PFSK-1 (cell line): ENCODE data around the gene PTGER4.

ENCODE experiments used
- FOXP2 ChIP-seq: optimal IDR thresholded peaks from 2 replicates; pipeline ENCODE3; 2011; ENCODE audit warnings: borderline replicate concordance, control low read depth, inconsistent platforms; ENCODE audit not compliant: insufficient read depth; ENCODE audit errors: extremely low read length, extremely low read depth
- POLR2AphosphoS5 ChIP-seq: IDR thresholded peaks from 2 replicates; pipeline ENCODE4 v1.6.1; 2012; ENCODE audit warnings: low read depth, mild to moderate bottlenecking, control low read depth, low read length, moderate library complexity
- SIN3A ChIP-seq: IDR thresholded peaks from 2 replicates; pipeline ENCODE4 v1.6.1; 2012; ENCODE audit warnings: mild to moderate bottlenecking, low read length, moderate library complexity, borderline replicate concordance; ENCODE audit not compliant: insufficient read depth
- TAF1 ChIP-seq: IDR thresholded peaks from 2 replicates; pipeline ENCODE4 v1.6.1; 2012; ENCODE audit warnings: low read length, control low read depth, borderline replicate concordance; ENCODE audit not compliant: insufficient read depth
- TF ChIP-seq, protein P1 (sequence below), 2 experiments: IDR thresholded peaks; 2 replicates each; pipeline versions ENCODE4 v1.6.1 to v1.8.0; 2011 to 2012; ENCODE audit warnings: low read depth in 2 of 2, low read length in 2 of 2, control low read depth in 1 of 2, inconsistent platforms in 1 of 2, mild to moderate bottlenecking in 1 of 2, moderate library complexity in 1 of 2; ENCODE audit not compliant: insufficient read depth in 1 of 2

PTGER4 gene

DNA sequence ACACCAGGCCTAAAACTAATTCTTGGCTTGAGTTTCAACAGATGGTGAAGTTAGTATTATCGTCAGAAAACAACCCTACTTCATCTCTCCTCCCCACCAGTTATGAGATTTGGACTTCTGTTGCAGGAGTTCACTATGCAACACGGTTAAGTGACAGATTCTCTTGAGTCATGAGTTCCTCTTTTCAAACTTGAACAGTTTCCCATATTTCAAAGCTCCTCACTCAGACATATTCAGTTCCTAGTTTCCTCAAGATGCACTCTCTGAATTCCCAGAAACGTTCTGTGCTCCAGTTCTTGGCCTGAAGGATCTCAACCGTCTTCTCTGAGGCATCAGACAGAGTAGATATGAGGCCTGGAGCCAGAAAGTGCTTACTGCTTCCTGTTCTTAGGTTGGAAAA, 7.3 kb upstream of the PTGER4 start:
- TF ChIP-seq POLR2AphosphoS5 = no peak
- no peak for TF ChIP-seq TAF1
- TF ChIP-seq SIN3A = no peak
- no peak for TF ChIP-seq FOXP2
- TF ChIP-seq, protein P1, sequence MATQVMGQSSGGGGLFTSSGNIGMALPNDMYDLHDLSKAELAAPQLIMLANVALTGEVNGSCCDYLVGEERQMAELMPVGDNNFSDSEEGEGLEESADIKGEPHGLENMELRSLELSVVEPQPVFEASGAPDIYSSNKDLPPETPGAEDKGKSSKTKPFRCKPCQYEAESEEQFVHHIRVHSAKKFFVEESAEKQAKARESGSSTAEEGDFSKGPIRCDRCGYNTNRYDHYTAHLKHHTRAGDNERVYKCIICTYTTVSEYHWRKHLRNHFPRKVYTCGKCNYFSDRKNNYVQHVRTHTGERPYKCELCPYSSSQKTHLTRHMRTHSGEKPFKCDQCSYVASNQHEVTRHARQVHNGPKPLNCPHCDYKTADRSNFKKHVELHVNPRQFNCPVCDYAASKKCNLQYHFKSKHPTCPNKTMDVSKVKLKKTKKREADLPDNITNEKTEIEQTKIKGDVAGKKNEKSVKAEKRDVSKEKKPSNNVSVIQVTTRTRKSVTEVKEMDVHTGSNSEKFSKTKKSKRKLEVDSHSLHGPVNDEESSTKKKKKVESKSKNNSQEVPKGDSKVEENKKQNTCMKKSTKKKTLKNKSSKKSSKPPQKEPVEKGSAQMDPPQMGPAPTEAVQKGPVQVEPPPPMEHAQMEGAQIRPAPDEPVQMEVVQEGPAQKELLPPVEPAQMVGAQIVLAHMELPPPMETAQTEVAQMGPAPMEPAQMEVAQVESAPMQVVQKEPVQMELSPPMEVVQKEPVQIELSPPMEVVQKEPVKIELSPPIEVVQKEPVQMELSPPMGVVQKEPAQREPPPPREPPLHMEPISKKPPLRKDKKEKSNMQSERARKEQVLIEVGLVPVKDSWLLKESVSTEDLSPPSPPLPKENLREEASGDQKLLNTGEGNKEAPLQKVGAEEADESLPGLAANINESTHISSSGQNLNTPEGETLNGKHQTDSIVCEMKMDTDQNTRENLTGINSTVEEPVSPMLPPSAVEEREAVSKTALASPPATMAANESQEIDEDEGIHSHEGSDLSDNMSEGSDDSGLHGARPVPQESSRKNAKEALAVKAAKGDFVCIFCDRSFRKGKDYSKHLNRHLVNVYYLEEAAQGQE (IDR thresholded peaks at IDR 0.05; ENCODE audit: insufficient read depth in 1 of 2, low read depth in 2 of 2, low read length in 2 of 2) = no peak

DNA sequence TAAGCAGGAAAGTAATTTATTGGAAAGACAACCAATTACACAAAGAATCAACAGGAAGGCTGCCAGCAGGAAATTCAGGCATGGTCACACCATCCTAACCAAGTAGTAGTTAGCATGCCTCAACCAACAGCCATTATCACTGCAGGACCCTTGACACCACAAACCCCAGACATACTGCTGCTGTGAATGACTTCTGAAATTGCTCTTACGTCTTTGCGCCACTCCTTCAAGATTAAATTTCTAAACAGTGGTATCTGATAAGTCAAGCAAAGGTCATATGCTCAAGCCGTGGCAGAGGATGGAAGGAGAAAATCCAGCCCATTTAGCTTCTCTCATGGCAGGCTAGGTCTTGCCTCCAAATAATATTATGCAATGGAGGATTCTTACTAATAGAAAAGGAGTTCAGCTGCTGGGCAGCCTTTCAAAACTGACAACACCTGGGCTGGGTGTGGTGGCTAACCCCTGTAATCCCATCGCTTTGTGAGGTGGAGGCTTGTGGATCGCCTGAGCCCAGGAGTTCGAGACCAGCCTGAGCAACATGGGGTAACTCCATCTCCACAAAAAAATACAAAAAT, 5.0 kb upstream of the PTGER4 start:
- TF ChIP-seq, protein P1 (IDR thresholded peaks at IDR 0.05; ENCODE audit: insufficient read depth in 1 of 2, low read depth in 2 of 2, low read length in 2 of 2) = no peak
- TF ChIP-seq SIN3A (no peak), TAF1 (no peak), FOXP2 (no peak)

- TF ChIP-seq POLR2AphosphoS5 = no peak
- no peak for TF ChIP-seq FOXP2
- TF ChIP-seq, protein P1 (IDR thresholded peaks at IDR 0.05; ENCODE audit: insufficient read depth in 1 of 2, low read depth in 2 of 2, low read length in 2 of 2) = no peak
- no peak for TF ChIP-seq TAF1
- no peak for TF ChIP-seq SIN3A
Observed at GRCh38 chr5:40675396-40676133, 4.2 kb upstream of the PTGER4 start.

DNA sequence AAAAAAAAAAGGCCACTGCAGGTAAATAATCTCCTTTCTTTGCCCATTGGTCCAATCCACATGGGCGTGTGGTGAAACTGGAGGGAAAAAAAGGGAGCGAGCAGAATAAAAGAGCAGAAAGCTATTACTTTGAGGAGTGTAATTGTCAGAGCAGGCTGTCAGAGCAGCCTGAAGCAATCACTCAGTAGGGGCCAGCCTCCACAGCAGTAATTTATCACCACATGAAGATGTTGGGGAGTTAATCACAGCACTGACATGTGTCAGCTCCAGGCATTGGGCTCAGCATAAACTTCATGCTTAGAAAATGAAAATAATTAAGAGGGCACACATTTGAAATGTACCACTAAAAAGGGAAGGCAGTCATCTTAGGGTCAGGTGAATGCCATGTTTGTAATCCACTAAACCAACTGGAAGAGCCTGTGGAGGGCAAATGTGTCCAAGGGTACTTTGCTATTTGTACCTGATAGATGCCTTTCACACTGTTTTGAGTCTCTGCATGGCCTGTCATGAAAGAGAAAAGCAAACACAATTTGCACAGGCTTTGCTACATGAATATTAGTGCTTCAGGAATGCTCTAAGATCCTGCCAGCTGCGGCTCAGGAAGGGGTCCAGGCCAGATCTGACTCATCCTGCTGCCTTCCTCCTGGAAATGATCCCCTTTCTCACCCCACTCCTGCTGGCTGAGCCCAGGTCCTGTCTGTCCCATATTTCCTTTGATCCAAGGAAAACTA, 2.9 kb upstream of the PTGER4 start:
- TF ChIP-seq SIN3A (no peak), FOXP2 (no peak), TAF1 (no peak), POLR2AphosphoS5 (no peak)
- TF ChIP-seq, protein P1 (IDR thresholded peaks at IDR 0.05; ENCODE audit: insufficient read depth in 1 of 2, low read depth in 2 of 2, low read length in 2 of 2) = no peak

DNA sequence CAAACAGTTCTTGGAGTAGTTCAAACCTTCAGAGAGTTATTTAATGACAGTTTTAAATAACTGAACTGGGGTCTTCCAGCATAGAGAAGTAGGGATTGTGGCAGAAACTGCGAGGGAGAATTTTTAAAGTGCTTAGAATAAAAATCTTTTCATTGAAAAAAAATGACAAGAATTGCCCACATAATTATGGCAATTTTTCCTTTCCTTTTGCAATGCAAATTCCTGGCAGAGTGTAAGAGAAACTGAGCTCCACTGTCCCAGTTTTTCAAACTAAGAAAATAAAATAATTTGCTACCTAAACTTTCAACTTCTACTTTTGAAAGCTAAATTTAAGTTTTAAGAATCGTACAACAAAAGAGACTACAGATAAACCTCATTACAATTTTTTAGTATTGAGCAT, 2.3 kb upstream of the PTGER4 start:
- TF ChIP-seq TAF1 = no peak
- no peak for TF ChIP-seq SIN3A
- no peak for TF ChIP-seq POLR2AphosphoS5
- TF ChIP-seq FOXP2 = no peak
- TF ChIP-seq, protein P1 (IDR thresholded peaks at IDR 0.05; ENCODE audit: insufficient read depth in 1 of 2, low read depth in 2 of 2, low read length in 2 of 2) = no peak
